ENCODE data around the gene MAFF. TPM values are rescaled to one million over a fixed set of nuclear protein-coding genes. Genes with fewer than 3 reads are reported as not detected.
"Not testable (repeated sequence)": the region's sequence is repeated elsewhere in the genome, so short reads cannot be mapped to it uniquely, and the experiment has no call there.

The MAFF gene
- total RNA-seq, 1 experiment from 2014 or later = 29.3 TPM

DNA sequence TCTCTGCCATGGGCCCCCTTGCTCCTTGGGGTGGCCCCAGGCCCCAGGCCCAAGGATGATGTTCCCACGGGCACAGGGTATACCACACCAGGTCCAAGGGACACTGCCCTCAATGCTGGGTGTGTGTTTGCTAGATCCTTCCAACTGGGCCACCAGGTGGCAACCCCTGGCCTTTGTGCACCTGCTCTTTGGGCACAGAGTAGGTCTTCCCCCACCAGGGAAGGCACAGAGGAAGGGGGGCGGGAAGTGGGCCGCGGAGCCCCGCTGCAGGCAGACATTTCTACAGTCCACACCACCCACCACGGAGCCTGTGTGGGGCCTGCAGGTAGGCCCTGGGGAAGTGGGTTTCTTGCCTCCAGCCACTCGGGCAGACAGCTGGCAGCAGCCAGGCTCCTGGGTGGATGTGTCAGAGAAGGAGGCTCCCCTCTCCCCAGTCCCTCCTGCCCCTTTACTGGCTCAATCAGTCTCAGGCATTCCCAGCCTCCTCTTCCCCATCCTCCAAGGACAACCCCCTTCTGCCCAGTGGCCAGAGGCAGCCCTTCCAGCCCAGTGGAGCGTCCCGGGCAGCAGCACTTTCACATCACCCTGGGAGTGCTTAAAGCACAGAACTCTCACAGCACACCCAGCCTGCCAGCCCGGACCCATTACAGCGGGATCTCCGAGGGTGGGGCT lies 21.6 kb downstream of the MAFF start:
- DNase-seq (ENCODE audit: low read depth) = no peak

DNA sequence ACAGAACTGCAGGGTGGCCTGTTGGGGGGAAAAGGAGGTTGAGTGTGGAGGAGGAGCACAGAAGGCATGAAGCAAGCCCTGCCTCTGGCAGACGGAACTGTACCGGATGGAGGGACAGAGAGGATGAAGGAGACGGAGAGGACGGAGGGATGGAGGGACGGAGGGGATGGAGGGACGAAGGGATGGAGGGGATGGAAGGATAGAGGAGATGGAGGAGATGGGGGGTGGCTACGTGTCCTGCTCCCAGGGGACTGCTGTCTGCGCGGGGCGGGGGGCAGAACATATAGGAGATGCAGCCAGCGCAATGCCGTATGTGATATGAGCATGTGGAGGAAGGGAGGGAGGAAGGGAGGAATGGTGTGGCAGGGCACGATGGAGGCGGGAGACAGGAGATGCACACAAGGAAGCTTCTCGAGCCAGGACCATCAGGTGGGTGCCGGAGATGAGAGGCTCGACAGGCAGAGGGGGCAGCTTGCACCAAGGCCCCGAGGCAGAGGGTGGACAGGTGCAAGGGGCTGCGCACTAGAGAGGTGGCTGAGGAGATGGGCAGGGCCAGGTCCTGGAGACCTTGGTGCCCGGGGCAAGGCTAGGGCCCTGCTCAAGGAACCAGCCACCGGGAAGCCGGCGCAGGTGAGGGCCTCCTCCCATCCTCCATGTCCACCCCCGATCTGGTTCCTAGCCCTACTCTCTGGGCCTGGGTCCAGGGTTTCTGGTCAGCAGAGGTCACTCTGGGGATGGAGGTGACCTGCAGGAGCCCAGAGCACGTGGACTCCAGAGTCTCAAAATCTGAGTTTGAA lies 25.3 kb downstream of the MAFF start:
- no peak for DNase-seq (ENCODE audit: low read depth)

DNA sequence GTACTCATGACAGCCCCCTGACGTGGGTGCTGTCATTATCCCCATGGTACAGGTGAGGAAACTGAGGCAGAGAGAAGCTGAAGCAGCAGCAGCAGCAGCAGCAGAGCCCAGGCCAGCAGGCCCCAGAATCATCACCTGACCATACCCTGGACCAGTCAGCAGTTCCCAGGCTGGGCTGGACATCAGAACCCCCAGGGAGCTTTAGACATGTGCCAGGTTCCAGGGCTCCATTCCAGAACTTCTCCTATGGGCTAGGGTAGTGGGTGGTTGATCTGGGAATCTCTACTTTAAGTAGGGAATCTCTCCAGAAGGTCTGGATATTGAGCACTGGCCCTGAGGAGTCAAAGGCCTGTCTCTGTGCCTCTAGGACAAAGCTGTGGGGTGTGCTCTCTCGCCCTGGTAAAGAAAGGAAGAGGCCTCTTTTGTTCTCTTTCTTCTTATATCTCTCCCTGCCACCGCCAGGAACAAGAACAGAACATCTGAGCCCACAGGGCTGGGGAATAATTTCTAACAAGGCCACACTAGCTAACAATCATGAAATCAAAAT lies 26.6 kb downstream of the MAFF start:
- DNase-seq (ENCODE audit: low read depth) = peak; percentile 64

DNA sequence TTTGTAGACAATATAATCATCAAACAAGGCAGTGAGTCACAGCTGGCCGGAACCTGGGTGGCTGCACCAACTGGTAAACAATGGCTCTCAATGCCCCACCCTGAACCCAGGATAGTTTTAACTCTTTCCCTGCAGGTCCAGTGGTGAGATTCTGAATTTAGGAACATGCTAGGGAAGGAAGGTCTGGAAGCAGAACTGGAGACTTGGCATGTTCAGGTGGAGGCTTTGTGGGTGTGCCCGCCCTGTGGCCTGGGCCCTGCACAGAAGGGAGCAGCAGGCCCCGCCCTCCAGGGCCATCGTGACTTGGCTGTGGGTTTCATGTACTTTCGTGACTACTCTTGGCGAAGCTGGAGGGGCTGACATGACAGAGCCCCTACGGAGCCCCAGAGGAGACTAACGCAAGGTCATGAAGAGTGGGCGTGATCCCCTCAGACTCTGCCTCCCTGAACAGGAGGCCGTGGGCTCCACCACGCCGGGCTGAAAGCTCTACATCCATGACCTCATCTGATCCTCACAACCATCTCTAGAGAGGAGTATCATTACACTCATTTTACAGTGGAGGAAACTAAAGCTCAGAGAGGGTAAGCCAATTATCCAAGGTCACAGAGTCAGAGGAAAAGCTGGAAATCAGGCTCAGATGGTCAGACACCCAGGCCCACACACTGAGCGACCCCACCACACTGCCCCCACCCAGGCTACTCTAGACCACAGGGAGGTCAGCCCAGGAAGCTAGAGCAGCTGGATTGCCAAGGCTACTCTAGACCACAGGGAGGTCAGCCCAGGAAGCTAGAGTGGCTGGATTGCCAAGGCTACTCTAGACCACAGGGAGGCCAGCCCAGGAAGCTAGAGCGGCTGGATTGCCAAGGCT lies 27.3 kb downstream of the MAFF start:
- DNase-seq (ENCODE audit: low read depth) = peak; percentile 86

DNA sequence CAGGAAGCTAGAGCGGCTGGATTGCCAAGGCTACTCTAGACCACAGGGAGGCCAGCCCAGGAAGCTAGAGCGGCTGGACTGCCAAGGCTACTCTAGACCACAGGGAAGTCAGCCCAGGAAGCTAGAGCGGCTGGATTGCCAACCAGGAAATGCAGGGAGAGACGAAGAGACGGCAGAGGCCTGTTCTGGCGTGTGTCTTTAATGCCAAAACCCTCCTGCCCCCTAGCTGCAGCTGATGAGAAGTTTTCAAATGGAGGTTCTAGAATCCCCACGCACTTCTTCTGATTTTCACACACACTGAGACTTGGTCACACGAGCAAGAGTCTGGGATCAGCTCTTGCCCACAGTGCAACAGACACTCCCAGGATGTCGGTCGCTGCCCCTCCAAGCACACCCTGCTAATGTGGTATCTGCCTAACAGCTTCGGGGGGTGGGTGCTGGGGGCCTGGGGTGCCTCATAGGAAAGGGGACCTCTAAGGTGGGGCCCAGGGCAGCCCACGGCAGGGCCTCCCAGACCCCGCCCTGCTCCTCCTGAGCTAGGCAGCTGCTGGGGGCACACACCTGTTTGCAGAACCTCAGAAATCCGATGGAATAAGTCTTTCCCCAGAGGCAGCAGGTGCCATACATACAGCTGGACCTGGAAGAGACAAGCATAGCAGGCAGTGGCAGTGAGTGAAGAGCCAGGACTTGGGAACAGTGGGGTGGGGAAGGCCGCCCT lies 28.5 kb downstream of the MAFF start:
- peak; percentile 43 for DNase-seq (ENCODE audit: low read depth)

DNA sequence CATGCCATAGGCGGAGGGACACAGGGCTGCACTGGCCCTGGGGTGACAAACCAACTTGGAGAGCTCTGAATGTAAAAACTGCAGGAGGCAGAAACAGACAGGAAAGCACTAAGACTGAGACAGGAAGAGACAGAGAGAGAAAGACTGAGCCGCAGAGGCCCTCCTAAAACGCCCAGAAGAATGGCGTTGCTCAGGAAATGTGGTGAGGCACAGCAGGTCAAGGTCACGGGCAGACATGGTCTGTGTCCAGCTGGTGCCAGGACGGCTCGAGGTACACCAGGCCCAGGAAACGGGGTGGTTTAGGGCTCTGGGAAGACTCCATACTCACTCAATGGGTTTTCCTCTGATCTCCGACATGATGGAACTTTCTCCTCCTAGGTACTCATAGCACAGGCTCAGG lies 29.1 kb downstream of the MAFF start:
- no peak for DNase-seq (ENCODE audit: low read depth)

DNA sequence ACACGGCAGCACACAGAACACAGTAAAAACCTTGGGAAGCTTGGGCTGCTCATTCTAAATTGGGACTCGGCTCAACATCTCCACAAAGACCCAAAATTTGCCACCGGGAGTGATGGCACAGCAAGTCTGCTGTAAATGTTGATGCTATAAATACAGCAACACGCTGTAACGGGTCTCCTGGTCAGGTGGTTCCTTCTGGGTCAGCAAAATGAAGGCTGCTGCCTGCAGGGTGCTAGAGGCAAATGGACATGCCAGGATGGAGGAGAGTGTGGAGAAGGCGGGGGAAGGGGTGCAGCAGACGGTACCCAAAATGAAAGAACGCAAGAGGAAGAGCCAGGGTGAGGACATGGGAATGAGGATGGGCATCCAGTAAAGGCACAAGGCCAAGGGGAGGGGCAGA lies 30.4 kb downstream of the MAFF start:
- DNase-seq (ENCODE audit: low read depth) = no peak

DNA sequence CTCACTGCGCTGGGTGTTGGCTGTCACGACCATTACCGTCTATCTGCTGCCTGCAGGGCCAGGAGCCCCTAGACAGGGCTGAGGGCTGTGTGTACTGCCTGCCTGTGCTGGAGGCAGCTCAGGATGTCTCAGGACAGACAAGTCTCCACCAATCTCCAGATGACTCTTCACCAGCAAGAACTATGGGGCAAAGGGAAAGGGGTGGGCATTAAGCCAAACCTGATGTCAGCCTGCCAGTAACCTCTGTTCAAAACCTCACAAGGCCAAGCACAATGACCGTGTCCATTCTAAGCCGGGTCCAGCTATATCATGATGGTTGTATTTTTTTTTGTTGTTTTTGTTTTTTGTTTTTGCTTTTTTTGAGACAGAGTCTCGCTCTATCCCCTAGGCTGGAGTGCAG lies 31.6 kb downstream of the MAFF start:
- no peak for DNase-seq (ENCODE audit: low read depth)

DNA sequence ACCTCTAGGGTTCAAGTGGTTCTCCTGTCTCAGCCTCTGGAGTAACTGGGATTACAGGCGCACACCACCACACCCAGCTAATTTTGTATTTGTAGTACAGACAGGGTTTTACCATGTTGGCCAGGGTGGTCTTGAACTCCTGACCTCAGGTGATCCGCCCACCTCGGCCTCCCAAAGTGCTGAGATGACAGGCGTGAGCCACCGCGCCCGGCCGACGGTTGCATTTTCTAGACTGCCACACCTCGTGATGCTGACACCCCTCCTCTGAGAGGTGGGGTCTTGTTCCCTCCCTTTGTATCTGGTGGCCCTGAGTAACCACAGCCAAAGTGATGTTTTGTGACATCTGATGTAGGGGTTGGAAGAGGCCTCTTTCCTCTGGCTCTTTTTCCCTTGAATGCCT lies 32.1 kb downstream of the MAFF start:
- DNase-seq (ENCODE audit: low read depth) = not testable (repeated sequence)

DNA sequence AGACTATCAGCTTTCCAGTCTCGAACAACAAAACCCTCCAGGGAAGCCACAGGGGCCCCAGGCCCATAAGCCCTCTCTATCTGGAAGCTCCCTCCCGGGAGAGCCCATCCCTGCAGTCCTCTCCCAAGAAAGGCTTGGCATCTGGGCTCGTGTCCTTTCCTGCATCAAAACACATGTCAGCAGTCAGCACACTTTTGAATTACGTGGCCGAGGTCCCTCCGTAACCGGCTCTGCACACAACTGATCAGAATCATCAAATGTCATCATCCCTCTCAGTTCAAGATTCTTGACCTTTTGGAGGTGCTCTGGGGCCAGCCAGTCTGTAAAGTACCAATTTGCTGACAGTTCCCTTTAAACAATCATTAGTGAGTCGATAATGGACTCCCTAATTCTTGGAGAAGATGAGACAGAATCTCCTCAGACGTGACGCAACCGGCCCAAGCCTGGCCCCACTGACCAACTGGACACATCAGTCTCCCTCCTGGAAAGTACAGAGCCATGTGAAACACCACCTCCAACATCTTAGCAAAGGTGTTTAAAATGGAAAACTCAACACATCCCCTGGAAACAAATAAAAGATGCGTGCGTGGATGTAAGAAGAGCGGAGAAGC lies 33.6 kb downstream of the MAFF start:
- no peak for DNase-seq (ENCODE audit: low read depth)

DNA sequence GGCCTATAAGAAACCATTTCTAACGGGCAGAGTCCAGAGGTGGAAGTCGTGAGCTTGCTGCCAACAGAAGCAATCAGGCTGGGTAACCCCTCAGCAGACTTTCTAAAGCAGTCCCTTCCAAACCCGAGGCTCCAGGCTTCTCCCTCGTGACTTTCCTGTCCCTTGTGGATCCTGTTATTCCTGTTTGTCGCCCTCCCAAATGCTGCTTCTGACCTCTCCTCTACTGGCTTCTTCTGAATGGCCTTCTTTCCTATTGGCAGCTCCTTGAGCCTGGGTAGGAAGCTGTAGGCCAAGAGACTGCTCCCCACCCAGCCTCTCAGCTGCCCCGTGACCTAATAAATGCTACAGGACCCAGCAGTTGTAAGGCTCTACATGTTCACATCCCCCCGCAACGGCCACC lies 35.0 kb downstream of the MAFF start:
- DNase-seq (ENCODE audit: low read depth) = no peak

DNA sequence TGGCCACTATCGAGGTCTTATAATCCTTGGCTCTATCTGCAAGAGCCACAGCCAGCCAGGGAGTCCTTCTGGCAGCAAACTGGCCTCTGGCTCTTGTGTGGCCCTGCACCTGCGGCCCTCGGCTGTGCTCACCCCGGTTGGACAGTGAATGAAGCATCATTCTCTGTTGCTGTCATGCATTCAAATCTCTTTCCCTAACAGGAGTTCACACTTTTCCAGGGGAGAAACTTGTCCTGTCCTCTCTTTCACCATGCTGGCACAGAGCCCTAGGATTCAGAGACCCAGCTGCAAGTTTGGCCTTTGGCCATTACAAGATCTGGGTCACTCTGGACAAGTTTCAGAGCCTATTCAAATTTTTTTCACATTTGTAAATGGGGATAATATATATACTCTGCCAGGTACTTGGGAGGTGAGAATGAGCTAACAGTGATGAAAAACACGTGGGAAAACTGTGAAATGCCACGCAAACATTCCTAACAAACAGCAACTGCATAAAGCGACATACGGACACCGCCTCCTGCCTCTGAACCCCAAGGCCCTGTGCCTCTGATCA lies 36.8 kb downstream of the MAFF start:
- DNase-seq (ENCODE audit: low read depth) = peak; percentile 74

DNA sequence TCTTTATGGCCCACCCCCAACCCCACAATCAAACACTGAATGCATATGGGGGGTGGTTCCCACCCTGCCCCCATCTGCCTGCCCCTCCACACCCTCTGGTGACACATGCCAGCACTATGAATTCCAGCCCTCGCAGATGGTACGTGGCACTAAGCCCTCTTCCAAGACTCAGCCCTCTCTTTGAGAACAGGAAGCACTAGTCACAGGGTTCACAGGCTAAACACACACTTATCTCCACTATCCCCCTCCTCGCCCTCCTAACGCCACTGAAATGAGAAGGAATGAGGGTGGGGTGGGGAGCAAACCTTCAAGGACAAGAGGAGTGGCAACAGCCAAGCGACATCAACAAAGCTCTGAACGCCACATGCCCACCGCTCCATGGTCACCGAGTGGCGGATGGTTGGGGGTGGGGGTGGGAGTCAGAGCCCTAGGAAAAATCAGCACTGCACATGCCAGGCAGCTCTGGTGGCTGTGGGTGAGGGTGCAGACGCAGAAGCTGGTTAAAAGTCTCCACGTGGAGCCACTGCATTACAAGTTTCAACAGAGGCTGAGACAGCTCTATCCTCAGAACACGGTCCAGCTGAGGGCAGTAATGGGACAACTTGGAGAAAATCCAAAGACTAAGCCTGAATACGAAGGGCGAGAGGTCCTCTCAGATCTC lies 37.4 kb downstream of the MAFF start:
- peak; percentile 97 for DNase-seq (ENCODE audit: low read depth)

DNA sequence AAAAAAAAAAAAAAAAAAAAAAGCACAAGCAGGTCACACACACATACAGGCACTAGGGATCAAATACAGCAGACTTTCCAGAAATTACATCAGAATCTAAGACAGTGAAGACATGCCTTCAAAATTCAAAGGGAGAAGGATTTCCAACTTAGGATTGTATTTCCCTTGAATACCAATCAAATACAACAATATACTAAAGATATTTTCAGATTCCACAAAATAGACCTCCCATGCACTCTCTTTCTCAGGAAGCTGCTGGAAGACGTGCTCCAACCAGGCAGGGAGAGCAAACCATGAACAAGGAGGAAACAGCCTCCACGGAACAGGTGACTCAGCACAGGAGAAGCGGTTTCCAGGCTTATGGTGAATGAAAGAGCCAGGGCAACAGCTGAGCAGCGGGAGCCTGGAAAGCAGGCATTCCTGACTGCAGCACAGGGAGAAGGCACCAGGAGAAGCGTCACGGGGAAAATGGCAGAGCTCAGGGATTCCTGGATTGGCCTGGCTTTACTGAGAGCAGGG lies 39.0 kb downstream of the MAFF start:
- peak; percentile 97 for DNase-seq (ENCODE audit: low read depth)

DNA sequence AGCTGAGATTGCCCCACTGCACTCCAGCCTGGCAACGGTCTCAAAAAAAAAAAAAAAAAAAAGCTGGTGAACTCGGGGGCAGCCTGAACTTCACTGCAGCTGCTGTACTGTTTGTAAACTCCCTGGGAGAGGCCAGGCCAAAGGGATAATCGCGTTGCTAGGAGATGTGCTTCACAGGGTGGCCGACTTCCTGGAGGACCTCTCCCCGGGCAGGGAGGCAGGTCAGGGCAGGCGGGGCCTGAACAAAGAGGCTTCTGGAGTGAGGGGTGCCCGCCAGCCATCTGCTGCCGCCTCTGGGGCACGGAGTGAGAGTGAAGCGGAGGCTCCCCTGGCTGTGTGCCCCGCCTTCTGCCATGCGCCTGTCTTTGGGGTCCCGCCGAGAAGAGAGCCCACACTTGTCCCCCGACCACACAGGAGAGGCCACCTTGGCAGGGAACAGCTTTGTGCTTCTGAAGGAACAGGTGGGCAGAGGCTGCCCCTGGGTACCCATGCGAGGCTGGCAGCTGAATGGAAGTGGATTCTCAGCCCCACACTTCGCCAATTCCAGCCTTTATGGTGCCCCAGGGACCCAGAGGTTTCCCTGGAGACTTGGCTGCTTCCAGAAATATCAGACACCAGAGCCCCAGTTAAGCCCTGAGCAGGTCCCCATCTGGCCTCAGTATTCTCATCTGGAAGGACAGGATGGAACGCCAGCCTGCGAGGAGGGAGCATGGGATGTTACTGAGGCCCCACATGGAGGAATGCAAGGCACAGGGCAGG lies 41.4 kb downstream of the MAFF start:
- peak; percentile 92 for DNase-seq (ENCODE audit: low read depth)

DNA sequence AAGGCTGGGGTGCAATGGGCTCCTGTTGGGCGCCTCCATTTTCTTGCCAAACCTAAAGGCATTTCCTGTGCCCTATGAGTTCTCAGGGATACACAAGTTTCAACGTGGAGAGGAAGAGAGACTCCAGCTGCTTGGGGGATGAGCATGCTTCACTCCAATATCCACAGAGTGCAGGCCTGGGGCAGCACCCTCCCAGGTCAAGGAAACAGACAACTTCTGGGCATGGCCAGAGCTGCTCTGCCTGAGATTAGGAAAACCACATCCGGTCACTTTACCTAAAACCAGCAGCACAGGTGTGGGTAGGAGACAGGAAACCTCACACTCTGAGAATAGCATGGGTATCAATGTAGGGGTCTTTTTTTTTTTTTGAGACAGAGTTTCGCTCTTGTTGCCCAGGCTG lies 42.3 kb downstream of the MAFF start:
- no peak for DNase-seq (ENCODE audit: low read depth)

DNA sequence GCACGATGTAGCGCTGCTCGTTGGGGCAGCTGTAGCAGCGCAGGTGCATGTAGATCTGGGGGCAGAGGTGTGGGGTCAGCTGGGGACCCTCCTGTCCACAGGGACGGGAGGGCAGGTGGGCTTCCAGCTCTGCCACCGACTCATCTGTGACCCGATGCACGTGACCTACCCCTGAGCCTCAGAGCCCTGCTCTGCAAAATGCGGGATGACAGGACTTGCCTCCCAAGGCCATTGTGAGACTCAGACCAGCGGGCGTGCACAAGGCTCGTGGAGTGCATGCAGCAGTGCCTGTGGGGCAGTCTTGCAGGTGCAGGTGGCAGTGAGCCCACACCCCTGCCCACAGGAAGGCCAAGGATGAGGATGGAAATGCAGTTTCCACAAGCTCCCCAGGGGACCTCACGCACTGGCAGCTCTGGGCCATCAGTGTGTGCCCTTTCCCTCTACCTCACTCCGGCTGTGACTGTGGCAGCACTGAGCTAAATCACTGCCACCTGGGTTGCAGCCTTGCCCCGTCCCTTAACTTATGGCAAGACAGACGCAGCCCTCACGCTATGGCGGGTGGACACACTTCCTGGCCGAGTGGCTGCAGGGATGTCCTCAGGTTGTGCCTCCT lies 44.4 kb downstream of the MAFF start:
- no peak for DNase-seq (ENCODE audit: low read depth)

DNA sequence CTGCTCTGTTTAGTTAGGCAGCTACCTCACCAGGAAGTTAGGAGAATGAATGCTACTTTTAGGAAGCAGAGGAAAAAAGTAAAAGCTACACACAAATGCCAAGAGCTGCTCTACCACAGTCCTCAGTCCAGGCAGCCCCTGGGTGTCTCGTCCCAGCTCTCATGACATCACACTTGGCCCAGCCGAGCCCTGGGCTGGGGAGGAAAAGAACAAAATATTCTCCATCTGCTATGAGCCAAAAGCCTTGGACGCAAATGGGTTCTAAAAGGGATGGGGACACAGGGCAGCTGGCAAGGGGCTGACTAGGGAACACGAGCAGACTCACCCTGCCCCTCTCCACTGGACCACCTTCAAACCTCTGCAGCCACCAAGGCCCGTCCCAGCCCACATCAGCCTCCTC lies 44.9 kb downstream of the MAFF start:
- DNase-seq (ENCODE audit: low read depth) = no peak

DNA sequence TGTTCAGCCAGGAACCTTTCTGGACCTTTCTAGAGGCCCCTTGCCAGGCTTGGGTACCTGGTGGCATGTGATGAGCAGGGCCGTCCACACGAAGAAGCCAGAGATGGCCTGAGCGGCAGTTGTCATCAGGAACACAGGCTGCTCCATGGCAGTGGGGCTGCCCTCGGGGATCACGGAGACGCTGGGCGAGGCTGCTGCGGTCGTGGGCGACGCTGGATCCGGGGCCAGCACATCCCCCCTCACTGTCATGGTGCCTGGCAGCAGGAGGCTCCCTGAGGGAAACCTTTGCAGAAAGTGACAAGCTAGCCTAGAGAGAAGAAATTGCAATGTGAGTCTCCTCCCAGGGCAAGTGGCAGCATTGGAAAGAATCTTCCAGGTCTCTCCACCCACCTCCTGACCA lies 45.9 kb downstream of the MAFF start:
- DNase-seq (ENCODE audit: low read depth) = no peak

All from LHCN-M2 (cell line).